ENCODE measurements around the gene TSPAN9.

TSPAN9 gene

DNA sequence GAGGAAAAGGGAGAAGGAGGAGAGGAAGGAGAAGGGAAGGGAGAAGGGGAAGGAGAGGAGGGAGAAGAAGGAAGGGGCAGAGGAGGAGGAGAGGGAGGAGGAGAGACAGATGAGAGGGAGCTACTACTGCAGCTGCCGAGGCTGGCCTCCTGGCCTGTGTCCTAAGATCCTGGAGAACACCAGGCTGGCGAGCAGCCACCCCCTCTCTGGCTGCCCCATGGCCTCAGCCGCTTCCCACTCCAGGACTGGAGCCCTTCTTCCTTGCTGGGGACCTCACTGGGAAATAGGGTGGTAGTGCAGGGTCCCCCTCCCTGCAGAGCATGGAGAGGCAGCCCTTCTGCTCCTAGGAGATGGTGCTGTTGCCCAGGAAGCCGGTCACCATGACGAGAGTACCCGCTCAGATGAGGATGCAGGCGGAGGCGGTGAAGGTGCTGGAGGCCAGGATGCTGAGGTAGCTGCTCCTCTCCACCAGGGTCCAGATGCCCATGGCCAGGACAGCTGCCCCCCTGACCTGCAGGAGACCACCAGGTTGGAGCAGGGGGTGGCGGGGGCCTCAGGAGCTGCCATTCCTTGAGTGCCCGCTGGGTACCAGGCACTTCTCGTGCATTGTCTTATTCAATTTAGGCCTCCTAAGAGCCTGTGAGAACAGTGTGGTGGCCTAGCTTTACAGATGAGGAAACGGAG lies 246.0 kb downstream of the TSPAN9 start:
- TF ChIP-seq, protein P1, sequence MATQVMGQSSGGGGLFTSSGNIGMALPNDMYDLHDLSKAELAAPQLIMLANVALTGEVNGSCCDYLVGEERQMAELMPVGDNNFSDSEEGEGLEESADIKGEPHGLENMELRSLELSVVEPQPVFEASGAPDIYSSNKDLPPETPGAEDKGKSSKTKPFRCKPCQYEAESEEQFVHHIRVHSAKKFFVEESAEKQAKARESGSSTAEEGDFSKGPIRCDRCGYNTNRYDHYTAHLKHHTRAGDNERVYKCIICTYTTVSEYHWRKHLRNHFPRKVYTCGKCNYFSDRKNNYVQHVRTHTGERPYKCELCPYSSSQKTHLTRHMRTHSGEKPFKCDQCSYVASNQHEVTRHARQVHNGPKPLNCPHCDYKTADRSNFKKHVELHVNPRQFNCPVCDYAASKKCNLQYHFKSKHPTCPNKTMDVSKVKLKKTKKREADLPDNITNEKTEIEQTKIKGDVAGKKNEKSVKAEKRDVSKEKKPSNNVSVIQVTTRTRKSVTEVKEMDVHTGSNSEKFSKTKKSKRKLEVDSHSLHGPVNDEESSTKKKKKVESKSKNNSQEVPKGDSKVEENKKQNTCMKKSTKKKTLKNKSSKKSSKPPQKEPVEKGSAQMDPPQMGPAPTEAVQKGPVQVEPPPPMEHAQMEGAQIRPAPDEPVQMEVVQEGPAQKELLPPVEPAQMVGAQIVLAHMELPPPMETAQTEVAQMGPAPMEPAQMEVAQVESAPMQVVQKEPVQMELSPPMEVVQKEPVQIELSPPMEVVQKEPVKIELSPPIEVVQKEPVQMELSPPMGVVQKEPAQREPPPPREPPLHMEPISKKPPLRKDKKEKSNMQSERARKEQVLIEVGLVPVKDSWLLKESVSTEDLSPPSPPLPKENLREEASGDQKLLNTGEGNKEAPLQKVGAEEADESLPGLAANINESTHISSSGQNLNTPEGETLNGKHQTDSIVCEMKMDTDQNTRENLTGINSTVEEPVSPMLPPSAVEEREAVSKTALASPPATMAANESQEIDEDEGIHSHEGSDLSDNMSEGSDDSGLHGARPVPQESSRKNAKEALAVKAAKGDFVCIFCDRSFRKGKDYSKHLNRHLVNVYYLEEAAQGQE (IDR thresholded peaks at IDR 0.05; ENCODE audit: insufficient read depth in 1 of 2, low read depth in 2 of 2, low read length in 2 of 2): no peak
- no peak for TF ChIP-seq TAF1 (IDR thresholded peaks at IDR 0.05; ENCODE audit: borderline replicate concordance, insufficient read depth, low read length)

DNA sequence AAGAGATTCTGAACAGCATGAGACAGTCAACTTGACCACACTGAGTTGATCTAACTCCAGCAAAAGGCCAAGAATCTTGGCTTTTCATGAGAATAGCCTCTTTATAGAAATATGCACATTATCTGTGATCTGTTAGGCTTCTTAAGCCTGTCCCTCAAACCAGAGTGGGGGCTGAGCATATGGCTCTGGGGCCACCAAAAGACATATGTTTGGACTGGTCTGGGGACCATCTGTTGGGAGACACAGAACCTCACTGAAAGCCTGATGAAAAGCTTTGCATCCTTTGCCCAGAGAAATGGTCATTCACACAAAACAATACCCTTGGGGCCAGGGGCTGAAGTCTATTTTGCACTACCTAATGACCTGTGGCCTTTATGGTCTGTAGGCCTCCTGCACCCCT lies 248.6 kb downstream of the TSPAN9 start:
- TF ChIP-seq TAF1 (IDR thresholded peaks at IDR 0.05; ENCODE audit: borderline replicate concordance, insufficient read depth, low read length) (no peak), SIN3A (IDR thresholded peaks at IDR 0.05; ENCODE audit: borderline replicate concordance, insufficient read depth, low read length) (no peak), POLR2AphosphoS5 (IDR thresholded peaks at IDR 0.05; ENCODE audit: low read depth, low read length) (no peak)

DNA sequence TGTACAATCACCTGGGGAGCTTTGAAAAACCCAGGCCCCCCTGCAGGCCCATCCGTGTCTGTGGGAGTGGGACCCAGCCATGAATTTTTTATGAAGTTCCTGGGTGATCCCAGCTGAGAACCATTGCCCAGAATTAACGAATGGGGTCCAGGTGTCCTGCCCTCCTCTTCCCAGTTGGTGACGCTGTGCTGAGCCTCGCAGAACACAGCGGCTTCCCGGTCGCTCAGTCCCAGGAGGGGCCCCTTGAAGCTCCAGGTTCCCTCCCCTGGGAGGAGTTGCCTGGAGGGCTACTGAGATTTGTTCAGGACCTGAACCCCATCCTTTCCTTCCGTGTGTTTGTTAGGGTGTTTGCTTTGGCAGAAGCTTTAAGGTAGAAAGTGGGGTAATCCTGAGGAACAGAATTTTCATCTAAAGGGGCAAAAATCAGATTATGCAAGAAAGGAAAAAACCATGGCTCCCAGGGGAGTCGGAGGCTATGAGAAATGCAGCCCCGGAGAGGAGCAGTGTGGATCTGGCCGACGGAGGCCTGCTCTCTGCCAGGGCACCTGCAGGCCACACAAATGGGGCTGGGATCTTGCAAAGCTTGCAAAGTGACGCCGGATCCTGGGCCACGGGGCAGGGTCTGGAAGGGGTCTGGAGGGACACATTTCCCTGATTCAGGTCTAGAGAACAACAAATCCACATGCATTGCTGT lies 249.1 kb downstream of the TSPAN9 start:
- TF ChIP-seq, protein P1 (IDR thresholded peaks at IDR 0.05; ENCODE audit: insufficient read depth in 1 of 2, low read depth in 2 of 2, low read length in 2 of 2): no peak
- TF ChIP-seq FOXP2 (optimal IDR thresholded peaks at IDR 0.05; ENCODE audit: borderline replicate concordance, extremely low read depth, extremely low read length, insufficient read depth): no peak
- TF ChIP-seq TAF1 (IDR thresholded peaks at IDR 0.05; ENCODE audit: borderline replicate concordance, insufficient read depth, low read length): no peak
- TF ChIP-seq POLR2AphosphoS5 (IDR thresholded peaks at IDR 0.05; ENCODE audit: low read depth, low read length): no peak
- no peak for TF ChIP-seq SIN3A (IDR thresholded peaks at IDR 0.05; ENCODE audit: borderline replicate concordance, insufficient read depth, low read length)

DNA sequence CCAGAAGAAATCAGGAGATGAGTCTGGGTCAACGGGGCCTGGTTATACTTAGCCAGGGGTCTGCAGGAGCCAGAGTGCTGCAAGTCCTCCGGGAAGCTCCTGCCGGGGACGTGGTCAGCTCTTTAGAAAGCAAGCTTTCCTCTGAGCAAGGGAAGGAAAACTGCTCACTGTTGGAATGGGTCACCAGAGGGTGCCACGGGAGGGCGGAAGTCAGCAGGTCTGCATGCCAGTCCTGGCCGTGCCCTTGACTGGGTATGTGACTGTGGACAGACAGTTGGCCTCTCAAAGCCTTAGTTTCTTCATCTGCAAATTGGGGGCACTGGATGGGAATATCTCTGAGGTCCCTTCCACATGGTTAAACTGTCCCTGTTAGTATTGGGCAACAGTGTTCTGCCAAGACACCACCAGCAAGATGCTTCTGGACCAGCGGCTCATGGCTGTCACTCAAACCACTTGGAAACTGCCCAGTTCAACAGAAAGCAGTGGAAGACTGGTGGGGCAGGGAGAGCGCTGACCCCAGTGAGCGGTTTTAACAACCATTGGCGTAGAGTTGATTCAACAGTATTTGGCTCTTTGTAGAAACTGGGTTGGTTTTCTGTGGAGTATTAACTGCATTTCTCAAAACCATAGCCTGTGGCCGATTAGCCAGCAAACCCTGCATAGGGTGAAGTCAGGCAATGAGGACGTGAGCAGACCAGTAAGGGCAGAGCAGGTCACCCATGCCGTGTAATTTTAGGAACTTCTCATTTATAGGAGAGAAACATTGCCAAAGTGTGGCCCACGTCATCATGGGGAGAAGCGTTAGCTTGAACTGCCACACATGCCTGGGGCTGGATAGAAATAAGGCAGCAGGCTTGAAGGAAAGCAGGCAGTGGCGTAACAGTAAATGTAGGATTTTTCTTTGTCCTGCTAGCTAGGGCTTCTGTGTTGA lies 249.9 kb downstream of the TSPAN9 start:
- TF ChIP-seq FOXP2 (optimal IDR thresholded peaks at IDR 0.05; ENCODE audit: borderline replicate concordance, extremely low read depth, extremely low read length, insufficient read depth) (no peak), POLR2AphosphoS5 (IDR thresholded peaks at IDR 0.05; ENCODE audit: low read depth, low read length) (no peak), TAF1 (IDR thresholded peaks at IDR 0.05; ENCODE audit: borderline replicate concordance, insufficient read depth, low read length) (no peak), SIN3A (IDR thresholded peaks at IDR 0.05; ENCODE audit: borderline replicate concordance, insufficient read depth, low read length) (no peak)
- TF ChIP-seq, protein P1 (IDR thresholded peaks at IDR 0.05; ENCODE audit: insufficient read depth in 1 of 2, low read depth in 2 of 2, low read length in 2 of 2): no peak

DNA sequence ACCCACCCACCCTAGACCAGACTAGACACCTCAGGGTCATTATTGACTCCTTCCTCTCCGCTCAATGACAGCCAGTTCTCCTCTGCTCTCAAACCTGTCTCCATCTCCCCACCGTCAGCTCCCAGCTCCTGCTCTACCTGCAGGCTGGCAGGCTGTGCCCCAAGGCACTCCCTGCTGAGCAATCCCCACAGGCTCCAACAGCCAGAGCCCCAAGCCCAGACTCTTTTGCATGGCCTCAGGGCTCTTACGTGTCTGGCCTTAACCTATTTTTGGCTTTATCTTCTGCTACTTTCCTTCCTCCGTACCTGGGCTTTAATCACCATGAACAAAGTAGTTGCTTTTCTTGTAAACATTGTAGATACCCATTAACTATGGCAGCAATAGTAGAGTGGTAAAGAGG lies 250.9 kb downstream of the TSPAN9 start:
- TF ChIP-seq TAF1 (IDR thresholded peaks at IDR 0.05; ENCODE audit: borderline replicate concordance, insufficient read depth, low read length): no peak
- no peak for TF ChIP-seq SIN3A (IDR thresholded peaks at IDR 0.05; ENCODE audit: borderline replicate concordance, insufficient read depth, low read length)
- TF ChIP-seq POLR2AphosphoS5 (IDR thresholded peaks at IDR 0.05; ENCODE audit: low read depth, low read length): no peak
- TF ChIP-seq, protein P1 (IDR thresholded peaks at IDR 0.05; ENCODE audit: insufficient read depth in 1 of 2, low read depth in 2 of 2, low read length in 2 of 2): no peak
- no peak for TF ChIP-seq FOXP2 (optimal IDR thresholded peaks at IDR 0.05; ENCODE audit: borderline replicate concordance, extremely low read depth, extremely low read length, insufficient read depth)
